ENCODE results near the gene TNFRSF18. TPM values are rescaled to one million over a fixed set of nuclear protein-coding genes. Genes with fewer than 3 reads are reported as not detected.
A peak's percentile ranks its signal among the peaks of the same experiment; 100 is the strongest.
"Not testable (repeated sequence)": the region's sequence is repeated elsewhere in the genome, so short reads cannot be mapped to it uniquely, and the experiment has no call there.

The TNFRSF18 gene
- total RNA-seq, 3 donors from 2014 or later (not counting 1 experiment from before 2014, with no cell fraction given), result 40.3 to 81.9 (median 54.7) TPM

GRCh38 chr1:1176931-1177330 lies 29.5 kb downstream of the TNFRSF18 start:
- Mint-ChIP-seq H3K27me3 (ENCODE audit: low read depth in 2 of 2) (peaks cover 0 to 23% of the 10 kb centered on the region in 2 donors), H3K9me3 (no peaks in the 10 kb centered on the region), H3K4me3 (no peak overlapping the region), H3K27ac (no peak overlapping the region), H3K4me1 (peaks cover 8 to 19% of the 10 kb centered on the region in 2 donors), H3K36me3 (no peaks in the 10 kb centered on the region)
- intact Hi-C loops (cut with micrococcal nuclease), result no loop called here
- 85% methylated on average over 6 of the region's 7 CpGs for WGBS (ENCODE audit: insufficient coverage)
- H3K4me1 ChIP-seq (ENCODE audit: control insufficient read depth, insufficient read depth, low read length), result peaks cover 35% of the 10 kb centered on the region
- no peak for TF ChIP-seq CTCF (IDR thresholded peaks at IDR 0.05)
- H3K27ac ChIP-seq (ENCODE audit: low read length), result no peak overlapping the region
- no peaks in the 10 kb centered on the region for H3K36me3 ChIP-seq (ENCODE audit: control insufficient read depth, insufficient read depth, low read length)
- DNase-seq, result no peak
- H3K4me3 ChIP-seq (ENCODE audit: low read length), result no peak overlapping the region
- H3K9me3 ChIP-seq (ENCODE audit: control insufficient read depth, insufficient read depth, low read length), result no peaks in the 10 kb centered on the region
- no peak for ATAC-seq
- peaks cover 2% of the 10 kb centered on the region for H3K27me3 ChIP-seq (ENCODE audit: control insufficient read depth, insufficient read depth, low read length)

- H3K36me3 Mint-ChIP-seq; H3K27me3 ChIP-seq (ENCODE audit: control insufficient read depth, insufficient read depth, low read length); H3K36me3 ChIP-seq (ENCODE audit: control insufficient read depth, insufficient read depth, low read length); H3K27ac ChIP-seq (ENCODE audit: low read length); ATAC-seq; H3K4me3 ChIP-seq (ENCODE audit: low read length); DNase-seq; H3K27ac Mint-ChIP-seq; intact Hi-C loops (cut with micrococcal nuclease); H3K9me3 Mint-ChIP-seq; H3K4me3 Mint-ChIP-seq; H3K9me3 ChIP-seq (ENCODE audit: control insufficient read depth, insufficient read depth, low read length): not testable (repeated sequence)
- H3K27me3 Mint-ChIP-seq (ENCODE audit: low read depth in 2 of 2), result peaks cover 0 to 21% of the 10 kb centered on the region in 2 donors
- peaks cover 4 to 16% of the 10 kb centered on the region in 2 donors for H3K4me1 Mint-ChIP-seq
- H3K4me1 ChIP-seq (ENCODE audit: control insufficient read depth, insufficient read depth, low read length), result peaks cover 35% of the 10 kb centered on the region
- WGBS (ENCODE audit: insufficient coverage), result 69% methylated on average over 22 of the region's 22 CpGs
These were observed 30.2 kb downstream of the TNFRSF18 start for GRCh38 chr1:1176063-1176761.

GRCh38 chr1:1175221-1176062 lies 30.9 kb downstream of the TNFRSF18 start:
- no peaks in the 10 kb centered on the region for H3K36me3 Mint-ChIP-seq
- no peaks in the 10 kb centered on the region for H3K9me3 ChIP-seq (ENCODE audit: control insufficient read depth, insufficient read depth, low read length)
- DNase-seq, result peak in 1 of 2 donors; percentile 40
- H3K27ac Mint-ChIP-seq, result no peak overlapping the region
- no peak overlapping the region for H3K4me3 ChIP-seq (ENCODE audit: low read length)
- intact Hi-C loops (cut with micrococcal nuclease), result no loop called here
- ATAC-seq, result no peak
- H3K4me3 Mint-ChIP-seq, result no peak overlapping the region
- peaks cover 6% of the 10 kb centered on the region for H3K27me3 ChIP-seq (ENCODE audit: control insufficient read depth, insufficient read depth, low read length)
- no peak for TF ChIP-seq CTCF (IDR thresholded peaks at IDR 0.05)
- peaks cover 4 to 12% of the 10 kb centered on the region in 2 donors for H3K4me1 Mint-ChIP-seq
- H3K9me3 Mint-ChIP-seq, result no peaks in the 10 kb centered on the region
- no peak overlapping the region for H3K27ac ChIP-seq (ENCODE audit: low read length)
- peaks cover 41% of the 10 kb centered on the region for H3K4me1 ChIP-seq (ENCODE audit: control insufficient read depth, insufficient read depth, low read length)
- H3K36me3 ChIP-seq (ENCODE audit: control insufficient read depth, insufficient read depth, low read length), result no peaks in the 10 kb centered on the region
- WGBS (ENCODE audit: insufficient coverage), result 86% methylated on average over 29 of the region's 29 CpGs
- peaks cover 0 to 19% of the 10 kb centered on the region in 2 donors for H3K27me3 Mint-ChIP-seq (ENCODE audit: low read depth in 2 of 2)

- Histone ChIP-seq H3K4me1 (ENCODE audit: control insufficient read depth, insufficient read depth, low read length) (peaks cover 55% of the 10 kb centered on the region), H3K4me3 (ENCODE audit: low read length) (no peak within 1 kb of the TSS), H3K9me3 (ENCODE audit: control insufficient read depth, insufficient read depth, low read length) (no peaks in the 10 kb centered on the region), H3K27ac (ENCODE audit: low read length) (no peak within 1 kb of the TSS), H3K36me3 (ENCODE audit: control insufficient read depth, insufficient read depth, low read length) (no peaks in the 10 kb centered on the region), H3K27me3 (ENCODE audit: control insufficient read depth, insufficient read depth, low read length) (peaks cover 8% of the 10 kb centered on the region)
- no peak for TF ChIP-seq CTCF (IDR thresholded peaks at IDR 0.05)
- H3K4me1 Mint-ChIP-seq, result peaks cover 4 to 12% of the 10 kb centered on the region in 2 donors
- H3K36me3 Mint-ChIP-seq, result no peaks in the 10 kb centered on the region
- peak within 1 kb of the TSS; percentile 40 for H3K4me3 Mint-ChIP-seq
- ATAC-seq (peak; percentile 38 to 76 (median 68)), DNase-seq (peak; percentile 37 to 80)
- intact Hi-C loops (cut with micrococcal nuclease), result loop anchor here (5.0 kb wide), 1 partner anchor 33 kb away; the partner anchor contains the start of gene TNFRSF18
- peaks cover 0 to 23% of the 10 kb centered on the region in 2 donors for H3K27me3 Mint-ChIP-seq (ENCODE audit: low read depth in 2 of 2)
- no peaks in the 10 kb centered on the region for H3K9me3 Mint-ChIP-seq
- H3K27ac Mint-ChIP-seq, result no peak within 1 kb of the TSS
- 22% methylated on average over 35 of the region's 35 CpGs for WGBS (ENCODE audit: insufficient coverage)
These were observed 32.5 kb downstream of the TNFRSF18 start, which contains the start of gene TTLL10 for GRCh38 chr1:1173793-1174415. TSS of gene TTLL10 (plus strand) at chr1:1173880. CDS start at chr1:1179216, 5,336 bp downstream.
